ENCODE data around the gene ZFR.
"Not testable (repeated sequence)": the region's sequence is repeated elsewhere in the genome, so short reads cannot be mapped to it uniquely, and the experiment has no call there.

ZFR gene

GRCh38 chr5:32420506-32420905 is 24.0 kb downstream of the ZFR start:
- peaks cover 42% of the 10 kb centered on the region for H3K36me3 Mint-ChIP-seq (ENCODE audit: insufficient read depth)
- no peaks in the 10 kb centered on the region for H3K27me3 Mint-ChIP-seq
- no peak for ATAC-seq (replicated peaks)
- H3K4me1 Mint-ChIP-seq (ENCODE audit: low read depth in 2 of 2), result peaks cover 22 to 51% of the 10 kb centered on the region in 2 donors
- H3K27ac Mint-ChIP-seq, result no peak overlapping the region
- DNase-seq, result no peak
- H3K4me3 Mint-ChIP-seq, result no peak overlapping the region
- no peaks in the 10 kb centered on the region for H3K9me3 Mint-ChIP-seq

GRCh38 chr5:32419791-32420190 is 24.7 kb downstream of the ZFR start:
- Mint-ChIP-seq H3K27ac (peak overlapping the region in 1 of 2 donors; percentile 20), H3K9me3 (no peaks in the 10 kb centered on the region), H3K4me3 (no peak overlapping the region), H3K36me3 (ENCODE audit: insufficient read depth) (peaks cover 49% of the 10 kb centered on the region), H3K4me1 (ENCODE audit: low read depth in 2 of 2) (peaks cover 19 to 48% of the 10 kb centered on the region in 2 donors), H3K27me3 (no peaks in the 10 kb centered on the region)
- no peak for ATAC-seq (replicated peaks)
- DNase-seq, result no peak

GRCh38 chr5:32413466-32414263 is 30.9 kb downstream of the ZFR start:
- ATAC-seq (replicated peaks) (no peak), DNase-seq (no peak)
- no peaks in the 10 kb centered on the region for H3K9me3 Mint-ChIP-seq
- H3K36me3 Mint-ChIP-seq (ENCODE audit: insufficient read depth), result peaks cover 79% of the 10 kb centered on the region
- peaks cover 7 to 26% of the 10 kb centered on the region in 2 donors for H3K4me1 Mint-ChIP-seq (ENCODE audit: low read depth in 2 of 2)
- peak overlapping the region in 1 of 2 donors; percentile 19 for H3K27ac Mint-ChIP-seq
- H3K27me3 Mint-ChIP-seq, result no peaks in the 10 kb centered on the region
- H3K4me3 Mint-ChIP-seq, result no peak overlapping the region

- peaks cover 7 to 14% of the 10 kb centered on the region in 2 donors for H3K4me1 Mint-ChIP-seq (ENCODE audit: low read depth in 2 of 2)
- no peak overlapping the region for H3K4me3 Mint-ChIP-seq
- peaks cover 70% of the 10 kb centered on the region for H3K36me3 Mint-ChIP-seq (ENCODE audit: insufficient read depth)
- DNase-seq (no peak), ATAC-seq (replicated peaks) (no peak)
- H3K27me3 Mint-ChIP-seq, result no peaks in the 10 kb centered on the region
- no peaks in the 10 kb centered on the region for H3K9me3 Mint-ChIP-seq
- peak overlapping the region in 1 of 2 donors; percentile 46 for H3K27ac Mint-ChIP-seq
These were observed 33.9 kb downstream of the ZFR start for GRCh38 chr5:32410630-32411029.

- Mint-ChIP-seq H3K36me3 (ENCODE audit: insufficient read depth) (peaks cover 72% of the 10 kb centered on the region), H3K4me3 (no peak overlapping the region), H3K9me3 (no peaks in the 10 kb centered on the region), H3K27ac (peak overlapping the region in 1 of 2 donors; percentile 11), H3K4me1 (ENCODE audit: low read depth in 2 of 2) (peaks cover 2 to 4% of the 10 kb centered on the region in 2 donors), H3K27me3 (no peaks in the 10 kb centered on the region)
- ATAC-seq (replicated peaks) (no peak), DNase-seq (no peak)
These were observed 37.9 kb downstream of the ZFR start for GRCh38 chr5:32406650-32407049.

GRCh38 chr5:32405507-32405906 is 39.0 kb downstream of the ZFR start:
- DNase-seq (no peak), ATAC-seq (replicated peaks) (no peak)
- H3K4me3 Mint-ChIP-seq, result no peak overlapping the region
- H3K4me1 Mint-ChIP-seq (ENCODE audit: low read depth in 2 of 2), result peaks cover 0 to 10% of the 10 kb centered on the region in 2 donors
- no peaks in the 10 kb centered on the region for H3K27me3 Mint-ChIP-seq
- no peaks in the 10 kb centered on the region for H3K9me3 Mint-ChIP-seq
- peaks cover 82% of the 10 kb centered on the region for H3K36me3 Mint-ChIP-seq (ENCODE audit: insufficient read depth)
- no peak overlapping the region for H3K27ac Mint-ChIP-seq

- ATAC-seq (replicated peaks) (no peak), DNase-seq (no peak)
- peaks cover 84% of the 10 kb centered on the region for H3K36me3 Mint-ChIP-seq (ENCODE audit: insufficient read depth)
- peaks cover 0 to 10% of the 10 kb centered on the region in 2 donors for H3K4me1 Mint-ChIP-seq (ENCODE audit: low read depth in 2 of 2)
- no peak overlapping the region for H3K4me3 Mint-ChIP-seq
- H3K27me3 Mint-ChIP-seq, result no peaks in the 10 kb centered on the region
- no peak overlapping the region for H3K27ac Mint-ChIP-seq
- no peaks in the 10 kb centered on the region for H3K9me3 Mint-ChIP-seq
These were observed 40.8 kb downstream of the ZFR start for GRCh38 chr5:32403760-32404159.

- Mint-ChIP-seq H3K27ac (peak overlapping the region; percentile 57 to 79), H3K4me3 (no peak overlapping the region), H3K4me1 (ENCODE audit: low read depth in 2 of 2) (peaks cover 0 to 10% of the 10 kb centered on the region in 2 donors), H3K9me3 (no peaks in the 10 kb centered on the region), H3K27me3 (no peaks in the 10 kb centered on the region), H3K36me3 (ENCODE audit: insufficient read depth) (peaks cover 99% of the 10 kb centered on the region)
- ATAC-seq (replicated peaks), result no peak
- DNase-seq, result no peak
These were observed 44.1 kb downstream of the ZFR start for GRCh38 chr5:32400401-32400800.

- DNase-seq; H3K27me3 Mint-ChIP-seq; H3K9me3 Mint-ChIP-seq; H3K4me3 Mint-ChIP-seq; ATAC-seq (replicated peaks); H3K27ac Mint-ChIP-seq: not testable (repeated sequence)
- H3K4me1 Mint-ChIP-seq (ENCODE audit: low read depth in 2 of 2), result peaks cover 0 to 10% of the 10 kb centered on the region in 2 donors
- peaks cover 99% of the 10 kb centered on the region for H3K36me3 Mint-ChIP-seq (ENCODE audit: insufficient read depth)
These were observed 45.8 kb downstream of the ZFR start for GRCh38 chr5:32398754-32399153.

- no peak for ATAC-seq (replicated peaks)
- H3K27me3 Mint-ChIP-seq, result no peaks in the 10 kb centered on the region
- H3K27ac Mint-ChIP-seq, result no peak overlapping the region
- no peaks in the 10 kb centered on the region for H3K9me3 Mint-ChIP-seq
- H3K4me1 Mint-ChIP-seq (ENCODE audit: low read depth in 2 of 2), result no peaks in the 10 kb centered on the region
- H3K36me3 Mint-ChIP-seq (ENCODE audit: insufficient read depth), result peaks cover 90% of the 10 kb centered on the region
- H3K4me3 Mint-ChIP-seq, result no peak overlapping the region
- DNase-seq, result no peak
These were observed 49.6 kb downstream of the ZFR start for GRCh38 chr5:32394981-32395380.

- Mint-ChIP-seq H3K9me3 (no peaks in the 10 kb centered on the region), H3K4me1 (ENCODE audit: low read depth in 2 of 2) (peaks cover 0 to 7% of the 10 kb centered on the region in 2 donors), H3K27ac (peak overlapping the region in 1 of 2 donors; percentile 3), H3K27me3 (no peaks in the 10 kb centered on the region), H3K36me3 (ENCODE audit: insufficient read depth) (peaks cover 89% of the 10 kb centered on the region), H3K4me3 (no peak overlapping the region)
- DNase-seq (no peak), ATAC-seq (replicated peaks) (no peak)
These were observed 52.5 kb downstream of the ZFR start for GRCh38 chr5:32392039-32392438.

- DNase-seq (no peak), ATAC-seq (replicated peaks) (no peak)
- peaks cover 0 to 7% of the 10 kb centered on the region in 2 donors for H3K4me1 Mint-ChIP-seq (ENCODE audit: low read depth in 2 of 2)
- peaks cover 86% of the 10 kb centered on the region for H3K36me3 Mint-ChIP-seq (ENCODE audit: insufficient read depth)
- H3K27ac Mint-ChIP-seq, result peak overlapping the region in 1 of 2 donors; percentile 3
- no peaks in the 10 kb centered on the region for H3K9me3 Mint-ChIP-seq
- H3K4me3 Mint-ChIP-seq, result no peak overlapping the region
- no peaks in the 10 kb centered on the region for H3K27me3 Mint-ChIP-seq
These were observed 53.5 kb downstream of the ZFR start for GRCh38 chr5:32390819-32391591.

- DNase-seq (no peak), ATAC-seq (replicated peaks) (no peak)
- peaks cover 0 to 10% of the 10 kb centered on the region in 2 donors for H3K4me1 Mint-ChIP-seq (ENCODE audit: low read depth in 2 of 2)
- no peaks in the 10 kb centered on the region for H3K27me3 Mint-ChIP-seq
- H3K36me3 Mint-ChIP-seq (ENCODE audit: insufficient read depth), result peaks cover 74% of the 10 kb centered on the region
- no peaks in the 10 kb centered on the region for H3K9me3 Mint-ChIP-seq
- no peak overlapping the region for H3K27ac Mint-ChIP-seq
- H3K4me3 Mint-ChIP-seq, result no peak overlapping the region
These were observed 56.0 kb downstream of the ZFR start for GRCh38 chr5:32388432-32389129.
